IMR-90 (cell line): Measurements from ENCODE around the gene OR6P1. TPM values are rescaled to one million over a fixed set of nuclear protein-coding genes. Genes with fewer than 3 reads are reported as not detected.

Experiments used
- ATAC-seq: fragments of 200-7000 bp; cut with Tn5 transposase; 2 replicates; pipeline ENCODE4 v1.9.1; 2020; ENCODE audit warnings: low read depth, mild to moderate bottlenecking, moderate library complexity
- BruUV-seq: library from RNA; stranded (reverse); fragments of 400-500 nt; replicated peaks from 2 replicates; lab custom pipeline; 2021; lab: Mats Ljungman, UMichigan
- CTCF ChIA-PET: fragments of 300-600 bp; formaldehyde crosslinking; extraction: SDS; loops from one replicate; lab custom pipeline; 2021; ENCODE audit warnings: antibody characterized with exemption; lab: Yijun Ruan, JAX
- POLR2A ChIA-PET: fragments of 300-600 bp; sonication (Branson Sonifier 250); formaldehyde crosslinking; loops from one replicate; lab custom pipeline; 2022; ENCODE audit warnings: antibody characterized with exemption; ENCODE audit not compliant: unreplicated experiment; lab: Charles Lee
- DNase-seq: peaks from one replicate; pipeline ENCODE4 v3.0.0; 2013
- H2AFZ ChIP-seq: replicated peaks from 2 replicates; pipeline ENCODE3; 2013; ENCODE audit warnings: low read length, mild to moderate bottlenecking; ENCODE audit not compliant: poor library complexity
- H2AK5ac ChIP-seq: 2 replicates; pipeline ENCODE4 v1.6.1; 2013; ENCODE audit warnings: low read depth, low read length, inconsistent platforms
- H2AK9ac ChIP-seq: replicated peaks from 2 replicates; pipeline ENCODE3; 2013; ENCODE audit warnings: mild to moderate bottlenecking, low read depth, low read length, moderate library complexity; ENCODE audit not compliant: poor library complexity
- H2BK120ac ChIP-seq: 2 replicates; pipeline ENCODE4 v1.6.1; 2013; ENCODE audit warnings: low read depth, low read length, inconsistent platforms
- H2BK15ac ChIP-seq: 3 replicates; pipeline ENCODE4 v1.6.1; 2013; ENCODE audit warnings: low read depth, low read length, inconsistent platforms
- H2BK20ac ChIP-seq: 2 replicates; pipeline ENCODE4 v1.6.1; 2013; ENCODE audit warnings: low read depth, mild to moderate bottlenecking, inconsistent platforms, low read length, moderate library complexity
- H2BK5ac ChIP-seq: 2 replicates; pipeline ENCODE4 v1.6.1; 2013; ENCODE audit warnings: mild to moderate bottlenecking, low read depth, low read length, inconsistent platforms; ENCODE audit not compliant: poor library complexity, severe bottlenecking
- H3K14ac ChIP-seq: replicated peaks from 2 replicates; pipeline ENCODE4 v1.6.1; 2013; ENCODE audit warnings: low read depth, low read length, inconsistent platforms
- H3K18ac ChIP-seq: 2 replicates; pipeline ENCODE4 v1.6.1; 2013; ENCODE audit warnings: low read depth, low read length, control low read depth
- H3K23ac ChIP-seq: 2 replicates; pipeline ENCODE4 v1.6.1; 2013; ENCODE audit warnings: low read depth, low read length, inconsistent platforms
- H3K27ac ChIP-seq: 2 replicates; pipeline ENCODE4 v1.5.1; 2013; ENCODE audit warnings: mild to moderate bottlenecking, control low read depth, low read length; ENCODE audit not compliant: insufficient read depth
- H3K27me3 ChIP-seq: 2 replicates; pipeline ENCODE4 v1.6.1; 2013; ENCODE audit warnings: low read length; ENCODE audit not compliant: control insufficient read depth, insufficient read depth
- H3K36me3 ChIP-seq: 2 replicates; pipeline ENCODE4 v1.6.1; 2013; ENCODE audit warnings: low read length, mixed read lengths; ENCODE audit not compliant: control insufficient read depth, insufficient read depth
- H3K4ac ChIP-seq: 2 replicates; pipeline ENCODE4 v1.6.1; 2013; ENCODE audit warnings: low read depth, low read length, inconsistent platforms
- H3K4me1 ChIP-seq: 2 replicates; pipeline ENCODE4 v1.6.1; 2013; ENCODE audit warnings: low read length, mixed read lengths; ENCODE audit not compliant: control insufficient read depth, insufficient read depth
- H3K4me2 ChIP-seq: 2 replicates; pipeline ENCODE4 v1.6.1; 2013; ENCODE audit warnings: low read depth, mild to moderate bottlenecking, control low read depth, low read length, moderate library complexity
- H3K4me3 ChIP-seq: 2 replicates; pipeline ENCODE4 v1.5.1; 2013; ENCODE audit warnings: low read depth, mild to moderate bottlenecking, control low read depth, low read length, moderate library complexity; ENCODE audit not compliant: insufficient read depth
- H3K56ac ChIP-seq: 2 replicates; pipeline ENCODE4 v1.6.1; 2013; ENCODE audit warnings: low read length, inconsistent platforms; ENCODE audit not compliant: insufficient read depth; ENCODE audit errors: extremely low read depth
- H3K79me1 ChIP-seq, 2 experiments: 2 replicates each; pipeline ENCODE4 v1.6.1; 2013; ENCODE audit warnings: low read length in 2 of 2, inconsistent platforms in 1 of 2, low read depth in 1 of 2
- H3K9ac ChIP-seq: 2 replicates; pipeline ENCODE4 v1.6.1; 2013; ENCODE audit warnings: low read depth, low read length, control low read depth
- H3K9me1 ChIP-seq: 2 replicates; pipeline ENCODE4 v1.6.1; 2013; ENCODE audit warnings: low read length, inconsistent platforms; ENCODE audit not compliant: insufficient read depth
- H3K9me3 ChIP-seq: 2 replicates; pipeline ENCODE4 v1.6.1; 2013; ENCODE audit warnings: low read length; ENCODE audit not compliant: control insufficient read depth, insufficient read depth
- H4K20me1 ChIP-seq: 2 replicates; pipeline ENCODE4 v1.6.1; 2013; ENCODE audit warnings: low read length, inconsistent platforms; ENCODE audit not compliant: insufficient read depth
- H4K5ac ChIP-seq: 2 replicates; pipeline ENCODE4 v1.6.1; 2013; ENCODE audit warnings: mild to moderate bottlenecking, low read depth, low read length, control low read depth
- H4K8ac ChIP-seq, 2 experiments: 2 replicates each; pipeline ENCODE4 v1.6.1; 2013; ENCODE audit warnings: low read depth in 2 of 2, low read length in 2 of 2, control low read depth in 1 of 2, inconsistent platforms in 1 of 2
- H4K91ac ChIP-seq: 2 replicates; pipeline ENCODE4 v1.6.1; 2013; ENCODE audit warnings: low read depth, low read length, inconsistent platforms; ENCODE audit not compliant: insufficient read depth
- FOS ChIP-seq: fragments of 150-350 bp; IDR thresholded peaks from 2 replicates; pipeline ENCODE4 v1.6.1; 2016; ENCODE audit warnings: low read depth, low read length
- MAZ ChIP-seq: IDR thresholded peaks from 2 replicates; pipeline ENCODE4 v1.6.1; 2012; ENCODE audit warnings: low read depth, mild to moderate bottlenecking, low read length, improper control_type of control experiment, moderate library complexity, borderline replicate concordance
- MXI1 ChIP-seq: IDR thresholded peaks from 2 replicates; pipeline ENCODE4 v1.6.1; 2012; ENCODE audit warnings: low read depth, mild to moderate bottlenecking, low read length, moderate library complexity, borderline replicate concordance
- POLR2A ChIP-seq: IDR thresholded peaks from 2 replicates; pipeline ENCODE4 v1.6.1; 2012; ENCODE audit warnings: mild to moderate bottlenecking, low read depth, low read length
- RCOR1 ChIP-seq: IDR thresholded peaks from 2 replicates; pipeline ENCODE4 v1.6.1; 2012; ENCODE audit warnings: mild to moderate bottlenecking, low read length, improper control_type of control experiment; ENCODE audit not compliant: insufficient replicate concordance
- SMC3 ChIP-seq: fragments of 150-350 bp; IDR thresholded peaks from 2 replicates; pipeline ENCODE4 v1.6.1; 2016; ENCODE audit warnings: low read depth, mild to moderate bottlenecking, antibody characterized with exemption, low read length, moderate library complexity
- dilution Hi-C: fragments of 300-500 bp; cut with HindIII; formaldehyde crosslinking; loops from one replicate; pipeline ENCODE4 v1.14.3; 2018; ENCODE audit warnings: low sequenced_read_pairs; ENCODE audit not compliant: unreplicated experiment
- in situ Hi-C: fragments of 300-500 bp; cut with MboI; formaldehyde crosslinking; loops from 3 replicates; pipeline ENCODE4 v1.14.3; 2019; ENCODE audit warnings: low sequenced_read_pairs, inconsistent platforms, mixed read lengths
- intact Hi-C: fragments of 100-400 bp; cut with micrococcal nuclease; formaldehyde crosslinking; loops from 2 replicates; pipeline ENCODE4 v1.10.0; 2022
- polyA plus RNA-seq, 3 experiments: library from polyadenylated mRNA; depleted of rRNA; stranded (reverse); fragments of >200 nt; gene quantifications; 2 replicates each; pipeline ENCODE4 v1.2.3, GENCODE V29; 2012; ENCODE audit warnings: low replicate concordance in 1 of 3
- total RNA-seq: library from RNA; depleted of rRNA; stranded (reverse); fragments of >200 nt; gene quantifications from 2 replicates; pipeline ENCODE4 v1.2.3, GENCODE V29; 2012; rRNA removed
- TF ChIP-seq, protein P1 (sequence below): fragments of 150-350 bp; IDR thresholded peaks from 2 replicates; pipeline ENCODE4 v1.6.1; 2016; ENCODE audit warnings: low read depth, mild to moderate bottlenecking, low read length, moderate library complexity, borderline replicate concordance

The OR6P1 gene
- total and polyA plus RNA-seq, 2 of the 4 experiments (the other 2 are of a cell fraction): not detected

DNA sequence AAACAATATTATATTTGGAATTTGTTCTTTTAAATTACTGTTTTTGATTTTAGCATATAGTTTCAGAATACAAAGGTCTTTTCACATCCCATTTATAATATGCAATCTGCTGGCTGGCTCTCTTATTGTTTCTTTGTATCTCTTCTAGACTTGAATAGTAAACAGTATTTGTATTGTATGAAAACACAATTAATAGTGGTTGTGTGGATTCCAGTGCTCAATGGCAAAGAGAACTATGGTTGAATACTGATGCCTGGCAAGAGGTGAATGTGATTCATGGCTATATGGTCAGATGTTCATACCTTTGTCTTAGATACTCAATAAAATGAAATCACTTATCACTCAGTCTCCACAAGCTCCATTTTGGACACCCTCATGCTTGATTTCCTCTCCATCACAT lies 53.4 kb downstream of the OR6P1 start:
- Histone ChIP-seq H3K4ac (no peak overlapping the region), H3K27ac (no peak overlapping the region), H3K9me1 (no peaks in the 10 kb centered on the region), H3K9ac (no peak overlapping the region), H2AK9ac (no peak overlapping the region), H2BK5ac (no peak overlapping the region), H2AFZ (no peak overlapping the region), H3K14ac (no peak overlapping the region), H3K36me3 (no peaks in the 10 kb centered on the region), H4K20me1 (no peaks in the 10 kb centered on the region), H3K79me1 (no peaks in the 10 kb centered on the region), H3K9me3 (no peaks in the 10 kb centered on the region), H2BK15ac (no peak overlapping the region), H3K27me3 (no peaks in the 10 kb centered on the region), H4K91ac (no peak overlapping the region), H3K18ac (no peak overlapping the region), H3K56ac (no peak overlapping the region), H3K23ac (no peak overlapping the region), H3K4me3 (no peak overlapping the region), H2BK20ac (no peak overlapping the region), H3K4me2 (no peak overlapping the region), H2BK120ac (no peak overlapping the region), H2AK5ac (no peak overlapping the region), H4K5ac (no peak overlapping the region), H4K8ac (no peak overlapping the region), H3K4me1 (no peaks in the 10 kb centered on the region)
- CTCF ChIA-PET: no interaction called here
- in situ Hi-C loops: no loop called here
- intact Hi-C loops: no loop called here
- POLR2A ChIA-PET: no interaction called here
- TF ChIP-seq POLR2A (no peak), MXI1 (no peak), SMC3 (no peak), RCOR1 (no peak), FOS (no peak), MAZ (no peak)
- TF ChIP-seq, protein P1, sequence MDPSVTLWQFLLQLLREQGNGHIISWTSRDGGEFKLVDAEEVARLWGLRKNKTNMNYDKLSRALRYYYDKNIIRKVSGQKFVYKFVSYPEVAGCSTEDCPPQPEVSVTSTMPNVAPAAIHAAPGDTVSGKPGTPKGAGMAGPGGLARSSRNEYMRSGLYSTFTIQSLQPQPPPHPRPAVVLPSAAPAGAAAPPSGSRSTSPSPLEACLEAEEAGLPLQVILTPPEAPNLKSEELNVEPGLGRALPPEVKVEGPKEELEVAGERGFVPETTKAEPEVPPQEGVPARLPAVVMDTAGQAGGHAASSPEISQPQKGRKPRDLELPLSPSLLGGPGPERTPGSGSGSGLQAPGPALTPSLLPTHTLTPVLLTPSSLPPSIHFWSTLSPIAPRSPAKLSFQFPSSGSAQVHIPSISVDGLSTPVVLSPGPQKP: no peak
- no TSS peak for BruUV-seq
- DNase-seq (no peak), ATAC-seq (no peak)
- dilution Hi-C loops: no loop called here

Other genes starting within 250 kb of the OR6P1 start
- not detected in 2 replicates for gene CD1B, start 239.0 kb downstream of the OR6P1 start, total RNA-seq
- not detected in 2 replicates for gene CD1B, start 239.0 kb downstream of the OR6P1 start, polyA plus RNA-seq (2012; rRNA removed)
- gene CD1E, start 216.7 kb downstream of the OR6P1 start, total RNA-seq: not detected in 2 replicates
- gene CD1E, start 216.7 kb downstream of the OR6P1 start, polyA plus RNA-seq (2012; rRNA removed): not detected in 2 replicates
- gene OR10T2, start 171.1 kb downstream of the OR6P1 start, total RNA-seq: not detected in 2 replicates
- gene OR10T2, start 171.1 kb downstream of the OR6P1 start, polyA plus RNA-seq (2012; rRNA removed): not detected in 2 replicates
- not detected in 2 replicates for gene OR10K2, start 144.3 kb downstream of the OR6P1 start, total RNA-seq
- gene OR10K2, start 144.3 kb downstream of the OR6P1 start, polyA plus RNA-seq (2012; rRNA removed): not detected in 2 replicates
- gene OR10K1, start 108.7 kb downstream of the OR6P1 start, total RNA-seq: not detected in 2 replicates
- not detected in 2 replicates for gene OR10K1, start 108.7 kb downstream of the OR6P1 start, polyA plus RNA-seq (2012; rRNA removed)
- not detected in 2 replicates for gene OR10R2, start 98.4 kb downstream of the OR6P1 start, total RNA-seq
- gene OR10R2, start 98.4 kb downstream of the OR6P1 start, polyA plus RNA-seq (2012; rRNA removed): not detected in 2 replicates
- not detected in 2 replicates for gene OR6Y1, start 16.2 kb downstream of the OR6P1 start, total RNA-seq
- not detected in 2 replicates for gene OR6Y1, start 16.2 kb downstream of the OR6P1 start, polyA plus RNA-seq (2012; rRNA removed)
- not detected in 2 replicates for gene OR10X1, start 9.3 kb upstream of the OR6P1 start, total RNA-seq
- not detected in 2 replicates for gene OR10X1, start 9.3 kb upstream of the OR6P1 start, polyA plus RNA-seq (2012; rRNA removed)
- gene OR10Z1, start 34.7 kb upstream of the OR6P1 start, total RNA-seq: not detected in 2 replicates
- not detected in 2 replicates for gene OR10Z1, start 34.7 kb upstream of the OR6P1 start, polyA plus RNA-seq (2012; rRNA removed)
- gene SPTA1, start 116.1 kb upstream of the OR6P1 start, total RNA-seq: not detected in 2 replicates
- gene SPTA1, start 116.1 kb upstream of the OR6P1 start, polyA plus RNA-seq (2012; rRNA removed): not detected in 2 replicates
- not detected in 2 replicates for gene OR6K2, start 130.1 kb upstream of the OR6P1 start, total RNA-seq
- gene OR6K2, start 130.1 kb upstream of the OR6P1 start, polyA plus RNA-seq (2012; rRNA removed): not detected in 2 replicates
- not detected in 2 replicates for gene OR6K3, start 150.1 kb upstream of the OR6P1 start, total RNA-seq
- gene OR6K3, start 150.1 kb upstream of the OR6P1 start, polyA plus RNA-seq (2012; rRNA removed): not detected in 2 replicates
- not detected in 2 replicates for gene OR6K6, start 184.1 kb upstream of the OR6P1 start, total RNA-seq
- gene OR6K6, start 184.1 kb upstream of the OR6P1 start, polyA plus RNA-seq (2012; rRNA removed): not detected in 2 replicates
- not detected in 2 replicates for gene OR6N1, start 201.6 kb upstream of the OR6P1 start, total RNA-seq
- not detected in 2 replicates for gene OR6N1, start 201.6 kb upstream of the OR6P1 start, polyA plus RNA-seq (2012; rRNA removed)
- gene OR6N2, start 210.6 kb upstream of the OR6P1 start, total RNA-seq: not detected in 2 replicates
- gene OR6N2, start 210.6 kb upstream of the OR6P1 start, polyA plus RNA-seq (2012; rRNA removed): not detected in 2 replicates